ENCODE results near the gene NUDT3.

DNA sequence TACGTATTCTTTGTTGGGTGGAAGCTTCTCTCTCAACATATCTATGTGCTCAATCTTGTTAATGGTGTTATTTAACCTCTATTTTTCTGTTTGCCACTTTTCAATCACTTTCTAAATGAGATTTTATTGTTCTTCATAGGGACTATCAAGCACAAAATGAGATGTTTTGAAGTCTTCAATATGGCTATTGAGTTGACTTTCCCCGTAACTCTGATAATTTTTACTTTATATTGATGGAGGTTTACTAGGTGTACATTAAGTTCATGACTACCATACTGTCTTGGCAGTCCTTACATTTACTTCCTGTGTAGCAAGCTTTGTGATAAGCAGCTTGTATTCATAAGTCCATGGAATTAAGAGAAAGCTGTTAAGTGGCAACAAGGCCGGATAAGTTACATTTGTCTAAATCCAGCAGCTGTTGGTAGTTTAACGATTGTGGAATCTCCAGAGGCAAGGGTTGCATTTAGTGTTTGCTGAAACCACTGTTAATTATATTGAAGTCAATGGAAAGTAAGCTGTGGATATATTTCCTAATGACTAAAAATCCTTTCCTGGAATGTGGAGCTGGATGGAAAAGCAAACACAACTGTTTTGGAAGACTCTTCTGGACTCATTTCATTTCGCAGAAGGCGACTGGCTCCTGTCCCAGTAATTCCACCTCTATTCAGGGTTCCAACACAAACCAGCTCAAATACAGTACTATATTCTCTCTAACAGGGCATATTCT is 86.3 kb downstream of the NUDT3 start:
- TF ChIP-seq, protein P1, sequence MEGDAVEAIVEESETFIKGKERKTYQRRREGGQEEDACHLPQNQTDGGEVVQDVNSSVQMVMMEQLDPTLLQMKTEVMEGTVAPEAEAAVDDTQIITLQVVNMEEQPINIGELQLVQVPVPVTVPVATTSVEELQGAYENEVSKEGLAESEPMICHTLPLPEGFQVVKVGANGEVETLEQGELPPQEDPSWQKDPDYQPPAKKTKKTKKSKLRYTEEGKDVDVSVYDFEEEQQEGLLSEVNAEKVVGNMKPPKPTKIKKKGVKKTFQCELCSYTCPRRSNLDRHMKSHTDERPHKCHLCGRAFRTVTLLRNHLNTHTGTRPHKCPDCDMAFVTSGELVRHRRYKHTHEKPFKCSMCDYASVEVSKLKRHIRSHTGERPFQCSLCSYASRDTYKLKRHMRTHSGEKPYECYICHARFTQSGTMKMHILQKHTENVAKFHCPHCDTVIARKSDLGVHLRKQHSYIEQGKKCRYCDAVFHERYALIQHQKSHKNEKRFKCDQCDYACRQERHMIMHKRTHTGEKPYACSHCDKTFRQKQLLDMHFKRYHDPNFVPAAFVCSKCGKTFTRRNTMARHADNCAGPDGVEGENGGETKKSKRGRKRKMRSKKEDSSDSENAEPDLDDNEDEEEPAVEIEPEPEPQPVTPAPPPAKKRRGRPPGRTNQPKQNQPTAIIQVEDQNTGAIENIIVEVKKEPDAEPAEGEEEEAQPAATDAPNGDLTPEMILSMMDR (conservative IDR thresholded peaks at IDR 0.05) = no peak
- no peak for TF ChIP-seq ZFX (IDR thresholded peaks at IDR 0.05)
